Left forelimb (tissue), 1 donor: ENCODE results near the gene KCNK5.

ENCODE experiments used
- DNase-seq: peaks from one replicate; pipeline ENCODE4 v3.0.0-alpha.2; 2018; ENCODE audit warnings: low spot score

Gene KCNK5

DNA sequence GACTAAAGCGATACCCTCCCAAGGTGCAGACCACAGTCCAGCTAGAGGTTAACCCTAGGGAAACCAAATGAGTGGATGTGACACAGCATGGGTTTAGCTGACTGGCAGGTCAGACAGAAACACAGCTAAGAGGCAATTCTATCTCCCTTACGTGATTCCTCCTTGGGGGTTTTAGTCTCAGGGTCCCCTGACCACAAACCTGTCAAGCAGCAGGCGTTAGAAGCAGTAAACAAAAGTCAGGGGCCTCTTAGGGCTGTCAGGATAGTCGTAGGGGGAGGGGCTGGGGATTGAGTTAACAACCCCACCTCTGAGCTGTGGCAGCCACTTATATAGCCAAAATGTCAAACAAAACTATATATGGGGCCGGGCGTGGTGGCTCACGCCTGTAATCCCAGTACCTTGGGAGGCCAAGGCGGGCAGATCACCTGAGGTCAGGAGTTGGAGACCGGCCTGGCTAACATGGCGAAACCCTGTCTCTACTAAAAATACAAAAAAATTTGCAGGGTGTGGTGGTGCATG is 13.6 kb downstream of the KCNK5 start:
- no peak for DNase-seq

DNA sequence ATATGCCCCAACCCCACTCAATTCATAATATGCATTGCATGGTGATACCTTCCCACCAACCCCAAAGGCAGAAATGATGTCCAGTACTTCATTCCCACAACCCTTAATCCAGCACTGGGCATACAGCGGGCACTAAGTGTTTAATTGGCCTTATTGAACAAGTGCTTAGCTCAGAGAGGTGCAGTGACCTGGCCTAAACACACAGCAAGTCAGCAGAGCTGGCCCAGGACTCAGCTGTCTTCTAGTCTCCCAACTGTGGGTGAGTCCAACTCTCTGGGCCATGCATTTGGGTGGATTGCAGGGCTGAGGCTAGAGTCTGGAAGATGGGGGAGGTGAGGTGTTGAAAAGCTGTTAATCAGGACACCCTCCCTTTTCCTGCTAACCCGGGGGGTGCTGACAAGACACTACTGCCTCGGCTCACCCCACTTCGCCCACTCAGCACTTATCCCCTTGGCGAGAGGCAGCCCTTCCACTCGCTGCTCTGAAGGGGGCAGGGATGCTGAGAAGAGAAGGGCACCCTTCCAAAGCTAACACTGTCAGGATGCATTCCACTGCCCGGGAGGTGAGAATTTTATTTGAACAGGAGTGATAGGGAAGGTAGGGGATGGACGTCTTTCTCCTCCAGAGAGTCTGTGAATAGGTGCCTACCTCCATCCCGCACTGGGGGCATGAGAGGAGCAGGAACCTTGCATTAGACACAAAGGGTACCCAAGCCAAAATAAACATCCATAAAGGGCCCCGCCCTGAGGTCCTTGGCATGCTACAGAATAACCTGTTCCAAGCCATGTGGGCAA is 14.2 kb downstream of the KCNK5 start:
- no peak for DNase-seq

GRCh38 chr6:39214120-39214813 is 15.0 kb downstream of the KCNK5 start:
- DNase-seq, result no peak

GRCh38 chr6:39213195-39213920 is 15.9 kb downstream of the KCNK5 start:
- DNase-seq, result no peak

DNA sequence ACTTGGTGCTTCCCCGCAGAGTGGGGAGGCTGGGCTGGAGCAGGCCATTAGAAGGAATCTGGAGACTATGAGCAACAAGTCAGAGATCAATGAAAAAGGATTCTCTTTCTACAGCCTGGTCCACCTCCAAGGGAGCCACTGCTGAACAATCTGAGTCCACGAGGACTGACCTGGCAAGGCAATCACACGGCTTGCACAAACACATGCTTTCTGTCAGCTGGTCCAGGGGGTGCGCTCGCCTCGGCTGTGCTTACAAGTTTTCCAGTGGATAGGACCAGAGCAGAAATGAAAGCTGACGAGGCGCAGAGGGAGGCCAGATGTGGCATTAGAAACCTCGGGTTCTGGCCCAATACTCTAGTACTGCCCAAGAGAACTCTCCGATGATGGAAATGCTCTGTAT is 18.1 kb downstream of the KCNK5 start:
- DNase-seq, result no peak

DNA sequence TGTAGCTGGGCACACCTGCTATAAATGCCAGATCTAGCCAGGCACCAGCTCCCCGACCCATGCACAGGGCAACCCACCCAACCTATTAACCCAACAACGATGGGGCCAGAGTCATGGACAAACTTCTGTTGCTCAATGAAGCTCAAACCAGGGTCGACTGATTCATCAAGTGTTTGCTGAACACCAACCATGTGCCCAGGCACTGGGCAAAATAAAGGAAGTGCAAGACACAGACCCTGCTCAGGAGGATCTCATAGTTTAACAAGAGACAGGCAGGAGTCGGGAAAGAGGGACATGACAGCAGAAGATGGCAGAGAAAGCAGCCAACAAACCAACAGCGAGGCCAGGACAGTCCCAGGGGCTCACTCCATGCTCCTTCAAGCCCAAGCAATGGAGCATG is 18.8 kb downstream of the KCNK5 start:
- DNase-seq, result no peak

DNA sequence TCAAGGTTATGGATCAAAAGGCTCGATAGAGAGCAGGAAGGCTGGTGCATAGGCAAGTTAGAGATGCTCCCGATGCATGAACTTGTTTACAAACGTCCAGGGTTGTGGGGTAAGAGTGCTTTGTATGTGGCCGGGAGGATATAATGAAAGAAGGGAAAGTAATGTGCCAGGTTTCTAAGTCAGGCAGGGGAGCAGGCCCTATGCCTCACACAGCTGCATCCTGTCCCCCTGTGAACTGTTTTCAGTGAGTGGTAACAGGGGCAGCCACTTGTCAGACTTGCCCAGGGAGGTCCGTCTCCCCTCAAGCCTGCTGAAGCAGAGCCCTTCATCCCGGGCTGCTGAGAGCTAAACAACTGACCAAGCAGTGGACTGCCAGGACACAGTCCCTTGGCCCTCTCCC is 19.4 kb downstream of the KCNK5 start:
- no peak for DNase-seq

GRCh38 chr6:39209360-39209811 is 19.9 kb downstream of the KCNK5 start:
- DNase-seq, result no peak

DNA sequence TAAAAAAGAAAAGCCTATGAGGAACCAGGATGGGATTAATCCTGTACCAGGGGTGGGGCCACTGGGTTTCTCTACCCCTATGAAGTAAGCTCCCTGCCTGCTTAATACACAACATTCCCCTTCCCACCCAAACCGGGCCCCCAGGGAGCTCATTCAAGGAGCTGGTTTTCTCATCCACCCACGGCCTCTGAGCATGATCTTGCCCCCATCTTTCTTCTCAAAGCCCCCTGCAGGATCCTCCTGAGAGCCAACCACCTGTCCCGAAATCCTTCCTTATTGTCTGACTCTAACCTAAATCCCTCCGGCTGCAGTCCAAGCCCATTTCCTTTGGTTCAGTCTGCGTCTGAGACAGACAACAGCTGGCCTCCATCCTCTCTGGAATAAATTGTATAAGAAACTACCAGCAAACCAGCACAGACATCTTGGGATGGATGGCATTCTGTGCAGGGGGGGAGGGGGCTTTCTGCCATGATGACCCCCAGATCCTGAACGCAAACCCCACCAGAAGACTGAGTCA is 21.0 kb downstream of the KCNK5 start:
- no peak for DNase-seq

- DNase-seq, result no peak
Measured at GRCh38 chr6:39207416-39208222, 21.7 kb downstream of the KCNK5 start.

DNA sequence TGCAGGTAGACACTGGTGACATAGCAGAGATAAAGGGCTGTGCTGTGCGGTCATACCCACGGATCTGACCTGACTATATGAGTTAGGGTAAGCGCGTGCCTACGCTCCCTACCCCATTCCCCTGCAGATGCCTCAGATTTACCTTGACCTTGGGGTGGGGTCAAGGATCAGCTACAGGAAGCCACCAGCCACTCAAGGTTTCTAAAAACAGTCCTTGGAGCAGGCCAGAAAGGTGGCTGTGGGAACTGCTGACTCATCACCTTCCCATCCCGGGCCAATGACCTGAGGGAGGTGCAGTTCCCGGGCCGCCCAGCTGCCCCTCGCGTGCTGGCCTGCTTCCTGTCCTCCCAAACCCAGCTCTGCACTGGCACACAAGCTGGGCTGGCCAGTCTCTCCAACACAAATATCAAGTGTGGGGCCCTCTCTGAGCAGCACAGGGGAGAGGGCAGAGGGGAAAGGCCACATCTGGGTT is 23.0 kb downstream of the KCNK5 start:
- DNase-seq, result no peak

GRCh38 chr6:39204646-39205244 is 24.5 kb downstream of the KCNK5 start:
- no peak for DNase-seq

DNA sequence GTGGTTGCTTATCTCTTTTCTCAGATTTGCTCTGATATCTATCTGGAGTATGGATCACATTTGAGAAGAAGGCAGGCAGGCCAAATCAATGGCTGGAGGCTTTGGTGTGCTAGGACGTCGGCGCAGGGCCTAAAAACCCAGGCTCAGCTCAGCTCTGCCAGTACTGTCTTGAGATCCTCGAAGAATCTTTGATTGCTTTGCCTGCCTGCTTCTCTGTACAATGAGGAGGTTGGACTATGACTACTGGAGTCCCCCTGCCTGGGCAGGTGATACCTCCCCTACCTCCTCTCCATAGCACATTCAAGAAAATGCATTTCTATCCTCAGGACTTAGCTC is 25.1 kb downstream of the KCNK5 start:
- DNase-seq, result no peak

DNA sequence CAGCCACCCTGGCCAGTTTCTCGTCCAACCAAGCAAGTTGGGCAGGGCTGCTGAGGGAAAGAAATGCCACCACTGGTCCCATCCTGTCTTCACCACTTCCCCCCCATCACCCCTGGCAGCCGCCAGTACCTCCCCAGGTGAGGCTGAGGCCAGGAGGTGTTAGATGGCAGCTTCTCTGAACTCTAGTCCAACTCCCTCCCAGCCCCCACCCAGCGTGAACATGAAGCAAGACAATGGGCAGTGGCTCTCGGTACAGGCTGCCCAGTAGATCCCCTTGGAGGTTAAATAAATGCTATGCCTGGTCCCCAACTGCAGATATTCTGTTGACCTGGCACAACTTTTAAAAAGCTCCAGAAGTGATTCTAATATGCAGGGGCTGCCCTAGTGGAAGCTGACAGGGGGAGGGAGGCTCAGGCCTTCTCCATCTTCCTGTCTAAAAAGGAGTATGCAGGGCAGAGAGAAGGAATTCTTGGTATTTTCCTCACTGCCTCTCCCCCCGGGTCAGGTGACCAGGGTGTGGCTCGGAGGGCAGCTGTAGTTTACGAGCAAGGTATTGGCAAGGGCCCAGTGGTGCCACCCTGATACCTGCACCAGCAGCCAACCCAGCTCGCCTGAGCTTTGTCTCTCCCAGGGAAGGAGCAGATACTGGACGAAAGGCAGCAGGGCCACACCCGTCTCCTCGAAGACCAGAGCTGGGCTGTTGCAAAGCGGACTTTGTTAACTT is 25.7 kb downstream of the KCNK5 start:
- no peak for DNase-seq

- DNase-seq, result no peak
Measured at GRCh38 chr6:39202166-39202565, 27.1 kb downstream of the KCNK5 start.

GRCh38 chr6:39200498-39201020 is 28.7 kb downstream of the KCNK5 start:
- DNase-seq, result no peak

- no peak for DNase-seq
Measured at GRCh38 chr6:39199976-39200375, 29.3 kb downstream of the KCNK5 start.

DNA sequence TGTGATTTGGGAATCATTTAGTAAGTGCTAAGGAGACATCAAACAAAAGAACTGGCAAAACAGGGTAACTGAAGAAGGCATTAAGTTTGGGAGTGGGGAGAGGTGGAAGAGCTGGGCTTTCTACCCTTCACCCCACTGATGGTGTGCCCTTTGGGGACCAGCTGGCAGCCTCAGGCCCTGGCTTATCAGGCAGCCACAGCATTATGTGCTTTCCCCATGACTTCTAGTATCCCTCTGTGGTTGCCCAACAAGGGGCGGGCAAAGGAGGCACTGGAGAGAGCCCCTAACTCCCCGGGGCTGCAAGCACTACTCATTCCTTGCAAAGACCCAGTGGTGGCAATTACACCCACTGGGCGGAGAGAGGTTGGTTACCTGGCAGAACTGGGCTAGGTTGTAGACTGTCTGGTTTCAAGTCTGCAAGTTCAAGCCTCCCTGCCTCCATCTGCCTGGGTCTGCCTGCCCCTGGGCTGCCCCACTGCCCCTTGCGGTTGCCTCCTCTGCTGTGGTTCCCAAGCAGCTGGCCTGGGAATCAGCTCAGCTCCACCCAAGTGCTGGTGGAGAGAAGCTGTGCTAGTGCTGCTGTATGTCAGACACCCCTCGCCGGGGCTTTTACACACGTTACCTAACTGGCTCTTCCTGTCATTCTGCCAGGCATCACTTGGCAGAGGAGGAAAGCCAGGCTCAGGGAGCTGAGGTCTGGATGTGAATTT is 29.9 kb downstream of the KCNK5 start:
- no peak for DNase-seq

DNA sequence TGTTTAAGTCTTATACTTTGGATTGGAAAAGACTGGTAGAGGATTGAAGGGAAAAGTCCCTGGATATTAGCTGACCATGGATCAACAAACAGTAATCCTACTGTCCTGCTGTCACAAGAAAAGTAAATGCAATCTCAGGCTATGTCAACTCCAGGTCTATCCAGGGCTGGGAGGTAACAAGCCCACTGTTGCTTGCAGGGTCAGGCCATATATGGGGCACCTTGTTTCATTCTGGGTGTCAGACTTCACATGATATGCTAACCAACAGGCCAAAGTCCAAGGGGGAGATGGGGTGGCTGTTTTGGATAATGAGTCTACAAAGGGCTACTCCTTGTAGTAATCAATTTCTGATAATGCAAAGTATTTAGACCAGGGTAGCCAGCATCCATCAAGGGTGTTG is 30.7 kb downstream of the KCNK5 start:
- no peak for DNase-seq
